Breast epithelium (tissue), 4 donors: ENCODE measurements around the gene PTRHD1. TPM values are rescaled to one million over a fixed set of nuclear protein-coding genes. Genes with fewer than 3 reads are reported as not detected.
A peak's percentile ranks its signal among the peaks of the same experiment; 100 is the strongest.

Experiments used
- DNase-seq, 2 donors: peaks; one replicate each; pipeline ENCODE4 v3.0.0-alpha.2; 2019; ENCODE audit warnings: low spot score in 2 of 2
- H3K27ac ChIP-seq, 2 donors: fragments of 200-600 bp; sonication (generic) in 1 of 2; one replicate each; pipeline ENCODE4 v1.5.1; 2016 to 2019; ENCODE audit warnings: mild to moderate bottlenecking in 1 of 2
- H3K27me3 ChIP-seq, 2 donors: fragments of 200-600 bp; sonication (generic) in 1 of 2; one replicate each; pipeline versions ENCODE4 v1.5.1 to v1.6.0; 2017 to 2019; ENCODE audit warnings: control low read depth in 1 of 2, mild to moderate bottlenecking in 1 of 2
- H3K36me3 ChIP-seq: fragments of 200-600 bp; one replicate; pipeline ENCODE4 v1.5.1; 2019
- H3K4me1 ChIP-seq, 2 donors: fragments of 200-600 bp; sonication (generic); one replicate each; pipeline ENCODE4 v1.5.1; 2016 to 2019; ENCODE audit warnings: control low read depth in 1 of 2
- H3K4me3 ChIP-seq, 3 donors: fragments of 200-600 bp; sonication (generic); 1 replicate in 2 of 3; 2 replicates in 1 of 3; pipeline ENCODE4 v1.5.1; 2016 to 2019; ENCODE audit warnings: mild to moderate bottlenecking in 3 of 3, moderate library complexity in 2 of 3
- H3K9me3 ChIP-seq, 2 donors: fragments of 200-600 bp; sonication (generic) in 1 of 2; one replicate each; pipeline ENCODE4 v1.5.1; 2016 to 2019; ENCODE audit warnings: control low read depth in 1 of 2
- POLR2A ChIP-seq: fragments of 450-650 bp; IDR thresholded peaks from one replicate; pipeline ENCODE4 v1.6.1; 2016; ENCODE audit warnings: antibody characterized with exemption, mild to moderate bottlenecking, moderate library complexity
- POLR2AphosphoS5 ChIP-seq, 3 donors: sonication (generic); formaldehyde crosslinking; IDR thresholded peaks; one replicate each; pipeline ENCODE4 v1.6.1; 2017; ENCODE audit warnings: antibody characterized with exemption in 3 of 3
- intact Hi-C: fragments of 100-400 bp; cut with DNase I; formaldehyde crosslinking; loops from one replicate; pipeline ENCODE4 v1.15.1; 2023; ENCODE audit warnings: low total_unique reads
- total RNA-seq, 3 donors: library from RNA; depleted of rRNA; stranded (reverse); fragments of >200 nt; gene quantifications; one replicate each; pipeline ENCODE4 v1.1.0, GENCODE V29; 2016
- TF ChIP-seq, protein P1 (sequence below), 3 donors: fragments of 450-650 bp; IDR thresholded peaks; one replicate each; pipeline ENCODE4 v1.5.1; 2016 to 2017; ENCODE audit warnings: antibody characterized with exemption in 3 of 3, mild to moderate bottlenecking in 3 of 3, moderate library complexity in 3 of 3

The PTRHD1 gene, protein sequence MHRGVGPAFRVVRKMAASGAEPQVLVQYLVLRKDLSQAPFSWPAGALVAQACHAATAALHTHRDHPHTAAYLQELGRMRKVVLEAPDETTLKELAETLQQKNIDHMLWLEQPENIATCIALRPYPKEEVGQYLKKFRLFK
- 10 to 100 TPM; 19.3 to 38.8 (median 37.9) TPM for total RNA-seq

GRCh38 chr2:24792874-24793760 is at the start of gene PTRHD1, which contains the start of gene CENPO:
Gene PTRHD1, minus strand, starts transcription at chr2:24793391. Its CDS starts 14 bp downstream, at chr2:24793377.
Gene CENPO, plus strand, starts transcription at chr2:24793425. Its CDS starts 495 bp downstream, at chr2:24793920.
- peaks cover 0 to 3% of the 10 kb centered on the region in 2 donors for H3K4me1 ChIP-seq
- H3K4me3 ChIP-seq = peak within 1 kb of the TSS; percentile 57 to 88 (median 71)
- H3K36me3 ChIP-seq = no peaks in the 10 kb centered on the region
- intact Hi-C loops = no loop called here
- peak; percentile 95 to 96 for DNase-seq
- H3K27ac ChIP-seq = peak within 1 kb of the TSS; percentile 98 to 99
- TF ChIP-seq POLR2AphosphoS5 (IDR thresholded peaks at IDR 0.05) (peak; percentile 78 to 82 (median 78)), POLR2A (no peak)
- TF ChIP-seq, protein P1, sequence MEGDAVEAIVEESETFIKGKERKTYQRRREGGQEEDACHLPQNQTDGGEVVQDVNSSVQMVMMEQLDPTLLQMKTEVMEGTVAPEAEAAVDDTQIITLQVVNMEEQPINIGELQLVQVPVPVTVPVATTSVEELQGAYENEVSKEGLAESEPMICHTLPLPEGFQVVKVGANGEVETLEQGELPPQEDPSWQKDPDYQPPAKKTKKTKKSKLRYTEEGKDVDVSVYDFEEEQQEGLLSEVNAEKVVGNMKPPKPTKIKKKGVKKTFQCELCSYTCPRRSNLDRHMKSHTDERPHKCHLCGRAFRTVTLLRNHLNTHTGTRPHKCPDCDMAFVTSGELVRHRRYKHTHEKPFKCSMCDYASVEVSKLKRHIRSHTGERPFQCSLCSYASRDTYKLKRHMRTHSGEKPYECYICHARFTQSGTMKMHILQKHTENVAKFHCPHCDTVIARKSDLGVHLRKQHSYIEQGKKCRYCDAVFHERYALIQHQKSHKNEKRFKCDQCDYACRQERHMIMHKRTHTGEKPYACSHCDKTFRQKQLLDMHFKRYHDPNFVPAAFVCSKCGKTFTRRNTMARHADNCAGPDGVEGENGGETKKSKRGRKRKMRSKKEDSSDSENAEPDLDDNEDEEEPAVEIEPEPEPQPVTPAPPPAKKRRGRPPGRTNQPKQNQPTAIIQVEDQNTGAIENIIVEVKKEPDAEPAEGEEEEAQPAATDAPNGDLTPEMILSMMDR (IDR thresholded peaks at IDR 0.05) = peak; percentile 37 to 69 (median 60)
- H3K27me3 ChIP-seq = no peaks in the 10 kb centered on the region
- H3K9me3 ChIP-seq = no peaks in the 10 kb centered on the region

DNA sequence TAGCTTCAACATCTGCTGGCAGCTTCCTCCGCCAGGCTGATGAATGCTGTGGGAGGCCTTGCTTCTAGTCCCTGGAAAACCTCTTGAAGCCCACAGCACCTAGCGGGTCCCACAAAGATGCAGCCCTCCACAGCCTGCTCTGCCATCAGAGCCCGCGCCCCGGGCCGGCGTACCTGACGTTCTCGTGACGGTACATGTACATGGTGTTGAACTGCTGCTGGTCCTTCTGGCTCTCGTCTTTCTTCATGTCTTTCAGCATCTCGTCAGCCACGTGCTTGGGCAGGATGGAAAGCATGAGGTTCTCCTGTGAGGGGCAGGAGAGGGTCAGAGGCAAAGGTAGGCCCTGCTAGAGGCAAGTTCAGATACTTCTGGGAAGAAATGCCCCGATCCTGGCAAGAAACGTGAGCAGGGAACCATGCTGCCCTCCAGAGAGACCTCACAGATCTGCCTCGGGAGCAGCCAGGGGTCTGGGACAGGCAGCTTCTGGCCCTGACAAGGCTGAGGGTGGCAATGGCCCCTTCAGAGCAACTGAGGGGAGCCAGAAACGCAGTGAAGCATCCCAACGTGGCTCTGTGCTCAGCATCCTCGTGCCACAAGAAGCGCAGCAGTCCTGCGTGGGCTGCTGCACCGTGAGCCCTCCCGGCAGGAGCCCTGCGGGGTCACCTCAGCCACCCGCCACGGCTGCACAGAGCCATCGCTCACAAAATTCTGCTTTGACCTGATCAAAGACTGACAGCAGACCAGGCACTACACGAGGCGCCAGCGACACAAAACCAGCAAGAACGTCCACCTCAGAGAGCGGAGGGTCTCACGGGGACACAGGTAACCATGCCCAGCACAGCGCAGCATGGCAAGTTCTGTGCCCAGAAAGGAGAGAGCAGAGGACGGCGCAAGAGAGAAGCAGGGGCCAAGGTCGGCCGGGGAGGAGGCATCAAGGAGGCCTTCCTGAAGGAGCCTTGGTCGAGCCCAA is 49.2 kb upstream of the PTRHD1 start:
- intact Hi-C loops = no loop called here

GRCh38 chr2:24840962-24841945 is 48.1 kb upstream of the PTRHD1 start:
- H3K36me3 ChIP-seq = peaks cover 6% of the 10 kb centered on the region
- no peaks in the 10 kb centered on the region for H3K9me3 ChIP-seq
- intact Hi-C loops = no loop called here
- TF ChIP-seq POLR2A (no peak), POLR2AphosphoS5 (IDR thresholded peaks at IDR 0.05) (no peak)
- TF ChIP-seq, protein P1 (IDR thresholded peaks at IDR 0.05) = no peak
- H3K27ac ChIP-seq = no peak overlapping the region
- H3K27me3 ChIP-seq = no peaks in the 10 kb centered on the region
- H3K4me1 ChIP-seq = no peaks in the 10 kb centered on the region
- DNase-seq = no peak
- H3K4me3 ChIP-seq = no peak overlapping the region

More for the DNA sequence above, 49.2 kb upstream of the PTRHD1 start:
- TF ChIP-seq POLR2A (no peak), POLR2AphosphoS5 (IDR thresholded peaks at IDR 0.05) (no peak)
- TF ChIP-seq, protein P1 (IDR thresholded peaks at IDR 0.05) = no peak
- H3K27me3 ChIP-seq = no peaks in the 10 kb centered on the region
- no peak overlapping the region for H3K4me3 ChIP-seq
- DNase-seq = no peak
- H3K36me3 ChIP-seq = peaks cover 2% of the 10 kb centered on the region
- no peak overlapping the region for H3K27ac ChIP-seq
- H3K4me1 ChIP-seq = no peaks in the 10 kb centered on the region
- no peaks in the 10 kb centered on the region for H3K9me3 ChIP-seq

DNA sequence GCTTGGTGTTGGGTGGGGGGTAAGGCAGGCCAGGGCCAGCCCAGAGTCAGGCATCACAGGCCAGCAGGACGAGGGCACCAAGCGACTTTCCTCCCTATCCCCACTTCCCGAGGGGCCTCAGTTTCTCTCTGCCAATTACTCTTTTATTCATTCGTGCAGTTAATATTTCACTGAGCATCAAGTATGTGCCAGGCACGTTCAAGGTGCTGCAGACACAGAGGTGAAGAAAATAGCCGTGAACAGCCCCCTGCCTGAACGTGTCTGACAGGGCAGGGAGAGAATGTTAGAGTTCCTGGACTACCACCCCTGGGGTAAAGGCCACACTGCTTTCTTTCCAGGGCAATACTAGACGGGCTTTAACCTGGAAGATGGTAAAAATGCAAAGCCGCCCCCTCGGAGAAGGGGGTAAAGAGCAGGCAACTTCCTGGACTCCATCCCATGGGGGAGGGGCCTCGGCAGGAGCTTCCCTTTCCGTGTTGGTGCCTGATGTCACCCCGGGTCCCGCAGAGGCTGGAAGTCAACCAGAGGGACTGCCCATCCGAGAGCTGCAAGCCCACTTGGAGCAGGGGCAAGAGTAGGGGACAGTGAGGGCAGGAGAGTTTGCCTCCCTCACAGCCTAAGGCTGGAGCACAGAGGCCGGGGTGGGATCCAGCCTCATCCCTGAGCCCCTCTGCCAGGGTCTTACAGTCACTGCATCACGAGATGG is 47.1 kb upstream of the PTRHD1 start:
- H3K27me3 ChIP-seq = no peaks in the 10 kb centered on the region
- TF ChIP-seq, protein P1 (IDR thresholded peaks at IDR 0.05) = no peak
- TF ChIP-seq POLR2AphosphoS5 (IDR thresholded peaks at IDR 0.05) = no peak
- H3K4me1 ChIP-seq = no peaks in the 10 kb centered on the region
- intact Hi-C loops = no loop called here
- peaks cover 6% of the 10 kb centered on the region for H3K36me3 ChIP-seq
- no peak overlapping the region for H3K27ac ChIP-seq
- H3K9me3 ChIP-seq = no peaks in the 10 kb centered on the region
- no peak overlapping the region for H3K4me3 ChIP-seq
- no peak for DNase-seq
